Measurements from ENCODE around the gene SIGLEC9. TPM values are rescaled to one million over a fixed set of nuclear protein-coding genes. Genes with fewer than 3 reads are reported as not detected.
"Not testable (repeated sequence)": the region's sequence is repeated elsewhere in the genome, so short reads cannot be mapped to it uniquely, and the experiment has no call there.

The SIGLEC9 gene
- total RNA-seq, 1 experiment from 2014 or later: not detected

DNA sequence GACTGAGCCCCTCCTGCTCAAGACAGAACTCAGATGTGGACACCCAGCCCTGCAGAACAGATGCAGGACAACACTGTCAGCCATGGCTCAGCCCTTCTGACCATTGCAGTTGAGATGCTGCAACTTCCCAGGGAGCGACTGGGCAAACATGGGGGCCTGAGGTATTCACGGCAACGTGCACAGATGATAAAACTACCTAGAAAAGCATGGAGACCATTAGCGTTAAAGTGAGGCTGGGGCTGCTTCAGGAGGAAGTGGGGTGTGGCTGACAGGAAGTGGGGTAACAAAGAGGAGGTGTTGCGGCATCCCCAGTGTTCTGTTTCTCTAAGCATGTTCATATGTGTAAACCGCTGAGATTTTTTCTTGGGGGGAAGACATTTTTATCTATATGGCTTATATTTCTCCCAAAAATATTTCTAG, 1.3 kb upstream of the SIGLEC9 start:
- no peak for DNase-seq (ENCODE audit: low spot score)

DNA sequence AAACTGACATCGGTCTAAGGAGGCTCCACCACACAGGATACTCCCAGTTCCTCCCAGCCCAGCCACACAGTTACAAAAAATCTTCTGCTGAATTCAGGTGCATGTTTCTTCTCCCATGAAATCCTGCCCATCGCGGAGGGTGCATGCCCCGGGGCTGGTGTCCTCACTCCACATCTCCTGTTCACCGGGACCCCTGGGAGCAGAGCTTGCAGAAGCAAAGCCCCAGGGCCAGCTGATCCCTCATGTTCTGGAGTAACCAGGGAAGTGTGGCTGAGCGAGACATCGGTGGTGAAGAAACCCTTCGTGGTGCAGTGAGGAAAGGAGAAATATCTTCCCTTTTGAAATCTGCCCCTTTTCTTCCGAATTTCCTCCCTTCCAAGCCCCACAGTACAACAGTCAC, 904 bp upstream of the SIGLEC9 start:
- DNase-seq (ENCODE audit: low spot score): no peak

DNA sequence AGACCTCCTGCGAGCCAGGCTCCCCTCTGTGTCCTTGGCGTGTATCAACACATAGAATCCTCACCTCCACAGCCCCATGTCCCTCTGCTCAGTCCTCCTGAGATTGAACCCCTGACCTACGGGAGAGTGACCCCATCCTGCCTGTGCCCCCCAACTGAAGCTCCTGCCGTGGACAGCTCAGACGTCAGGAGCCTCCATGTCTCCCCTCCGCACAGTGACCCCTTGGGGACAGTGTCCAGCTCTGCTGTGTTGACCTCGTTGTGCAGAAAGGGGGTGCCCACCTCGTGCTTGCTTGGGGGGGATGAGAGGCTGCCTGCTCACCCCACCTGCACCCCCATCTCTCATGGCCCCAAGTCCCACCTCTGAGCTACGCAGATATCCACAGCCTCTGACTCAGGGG, 490 bp upstream of the SIGLEC9 start:
- no peak for DNase-seq (ENCODE audit: low spot score)

DNA sequence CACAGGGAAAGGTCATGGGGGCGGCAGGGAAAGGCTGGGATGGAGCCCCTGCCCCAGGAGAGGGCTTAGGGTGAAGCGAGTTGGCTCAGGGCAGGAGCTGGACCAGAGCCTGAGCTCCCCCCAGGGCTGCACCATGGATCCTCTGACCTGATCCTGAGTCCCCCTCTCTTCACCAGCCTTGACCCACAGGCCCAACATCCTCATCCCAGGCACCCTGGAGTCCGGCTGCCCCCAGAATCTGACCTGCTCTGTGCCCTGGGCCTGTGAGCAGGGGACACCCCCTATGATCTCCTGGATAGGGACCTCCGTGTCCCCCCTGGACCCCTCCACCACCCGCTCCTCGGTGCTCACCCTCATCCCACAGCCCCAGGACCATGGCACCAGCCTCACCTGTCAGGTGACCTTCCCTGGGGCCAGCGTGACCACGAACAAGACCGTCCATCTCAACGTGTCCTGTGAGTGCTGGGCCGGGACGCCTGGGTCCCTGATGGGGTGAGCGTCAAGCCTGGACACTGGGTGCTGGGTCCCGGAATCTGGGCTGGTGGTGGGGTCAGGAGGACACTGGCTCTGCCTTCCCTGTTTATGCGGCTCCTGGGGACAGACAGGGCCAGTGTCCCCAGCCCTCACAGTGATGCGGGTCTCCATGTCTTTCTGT, 842 bp downstream of the SIGLEC9 start:
- DNase-seq (ENCODE audit: low spot score): no peak

DNA sequence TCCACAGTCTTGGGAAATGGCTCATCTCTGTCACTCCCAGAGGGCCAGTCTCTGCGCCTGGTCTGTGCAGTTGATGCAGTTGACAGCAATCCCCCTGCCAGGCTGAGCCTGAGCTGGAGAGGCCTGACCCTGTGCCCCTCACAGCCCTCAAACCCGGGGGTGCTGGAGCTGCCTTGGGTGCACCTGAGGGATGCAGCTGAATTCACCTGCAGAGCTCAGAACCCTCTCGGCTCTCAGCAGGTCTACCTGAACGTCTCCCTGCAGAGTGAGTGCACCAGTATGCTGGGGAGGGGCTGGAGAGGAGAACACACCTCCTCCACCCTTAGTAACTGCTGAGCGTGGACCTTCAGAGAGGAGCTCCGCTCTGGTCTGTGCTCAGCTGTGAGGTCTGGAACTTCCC, 2.3 kb downstream of the SIGLEC9 start:
- no peak for DNase-seq (ENCODE audit: low spot score)

DNA sequence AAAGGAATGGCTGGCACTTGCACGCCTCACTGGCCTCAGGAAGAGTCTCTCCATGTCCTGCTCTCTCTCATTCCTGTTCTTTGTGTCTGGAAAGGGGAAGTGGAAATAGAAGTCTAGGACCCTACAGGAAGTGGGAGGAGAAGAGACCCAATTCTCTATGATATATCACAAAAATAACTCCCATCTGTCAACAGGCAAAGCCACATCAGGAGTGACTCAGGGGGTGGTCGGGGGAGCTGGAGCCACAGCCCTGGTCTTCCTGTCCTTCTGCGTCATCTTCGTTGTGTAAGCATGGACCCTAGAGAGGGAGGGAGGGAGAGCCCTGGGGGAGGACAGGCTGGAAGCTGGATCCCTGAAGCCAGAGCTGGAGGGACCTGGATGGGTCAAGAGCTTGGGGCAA, 3.0 kb downstream of the SIGLEC9 start:
- peak; percentile 46 for DNase-seq (ENCODE audit: low spot score)

DNA sequence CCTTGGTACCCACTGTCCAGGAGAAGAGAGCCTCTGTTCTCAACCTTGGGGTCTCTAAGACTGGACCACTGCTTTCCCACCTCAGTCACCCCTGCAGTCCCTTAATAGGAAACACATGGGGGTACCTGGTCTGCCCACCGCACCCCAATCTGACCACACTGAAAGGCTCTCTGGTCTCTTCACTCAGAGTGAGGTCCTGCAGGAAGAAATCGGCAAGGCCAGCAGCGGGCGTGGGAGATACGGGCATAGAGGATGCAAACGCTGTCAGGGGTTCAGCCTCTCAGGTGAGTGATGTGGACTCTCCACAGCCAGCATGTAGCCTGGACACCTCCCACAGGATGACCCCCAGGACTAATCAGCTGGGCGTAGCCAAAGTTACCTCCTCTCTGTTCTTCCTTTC, 3.5 kb downstream of the SIGLEC9 start:
- no peak for DNase-seq (ENCODE audit: low spot score)

DNA sequence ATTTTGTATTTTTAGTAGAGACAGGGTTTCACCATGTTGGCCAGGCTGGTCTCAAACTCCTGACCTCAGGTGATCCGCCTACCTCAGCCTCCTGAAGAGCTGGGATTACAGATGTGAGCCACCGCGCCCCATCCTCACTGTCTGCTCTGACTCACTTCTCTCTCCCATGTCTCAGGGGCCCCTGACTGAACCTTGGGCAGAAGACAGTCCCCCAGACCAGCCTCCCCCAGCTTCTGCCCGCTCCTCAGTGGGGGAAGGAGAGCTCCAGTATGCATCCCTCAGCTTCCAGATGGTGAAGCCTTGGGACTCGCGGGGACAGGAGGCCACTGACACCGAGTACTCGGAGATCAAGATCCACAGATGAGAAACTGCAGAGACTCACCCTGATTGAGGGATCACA, 5.0 kb downstream of the SIGLEC9 start:
- DNase-seq (ENCODE audit: low spot score): no peak

DNA sequence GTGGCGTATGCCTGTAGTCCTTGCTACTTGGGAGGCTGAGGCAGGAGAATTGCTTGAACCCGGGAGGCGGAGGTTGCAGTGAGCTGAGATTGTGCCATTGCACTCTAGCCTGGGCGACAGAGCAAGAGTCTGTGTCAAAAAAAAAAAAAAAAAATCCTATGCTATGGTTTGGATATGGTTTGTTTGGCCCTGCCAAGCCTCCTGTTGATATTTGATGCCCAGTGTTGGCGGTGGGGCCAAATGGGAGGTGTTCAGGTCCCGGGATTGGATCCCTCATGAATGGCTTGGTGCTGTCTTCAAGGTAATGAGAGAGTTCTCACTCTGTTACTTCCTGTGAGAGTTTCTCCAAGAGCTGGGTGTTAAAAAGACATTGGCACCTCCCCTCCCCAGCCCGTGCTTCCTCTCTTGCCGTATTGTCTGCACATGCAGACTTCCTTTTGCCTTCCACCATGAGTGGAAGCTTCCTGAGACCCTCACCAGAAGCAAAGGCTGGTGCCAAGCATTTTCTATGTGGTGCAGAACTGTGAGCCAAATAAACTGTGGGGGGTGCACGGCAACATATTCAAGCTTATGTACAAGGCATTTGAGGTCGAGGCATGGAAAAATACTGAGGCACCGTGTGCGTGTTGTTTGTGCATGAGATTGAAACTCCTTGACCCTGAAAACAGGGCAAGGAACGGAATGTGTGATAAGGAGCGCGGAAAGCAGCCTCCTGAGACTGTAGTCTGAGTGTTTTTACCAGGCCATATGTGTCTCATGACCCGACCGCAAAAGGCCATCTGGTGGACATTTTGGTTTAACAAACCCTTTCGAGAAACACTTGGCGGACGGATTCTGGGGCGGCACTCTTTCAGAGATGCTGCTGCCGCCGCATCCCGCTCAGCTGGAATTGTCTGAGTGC, 7.3 kb downstream of the SIGLEC9 start:
- DNase-seq (ENCODE audit: low spot score): peak; percentile 84

DNA sequence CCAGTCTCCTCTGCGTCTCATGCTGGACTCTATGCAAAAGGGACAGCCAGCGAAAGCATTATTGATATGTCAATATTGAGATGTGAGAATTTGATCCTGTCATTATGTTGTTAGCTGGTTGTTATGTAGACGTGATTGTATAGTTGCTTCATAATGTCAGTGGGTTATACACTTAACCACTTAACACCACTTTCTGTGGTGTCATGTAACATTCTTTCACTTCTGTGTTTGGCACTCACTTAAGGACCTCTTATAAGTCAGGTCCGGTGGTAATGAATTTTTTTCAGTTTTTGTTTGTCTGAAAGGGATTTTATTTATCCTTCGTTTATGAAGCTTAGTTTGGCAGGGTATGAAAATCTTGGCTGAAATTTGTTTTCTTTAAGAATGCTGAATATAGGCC, 10.3 kb downstream of the SIGLEC9 start:
- DNase-seq (ENCODE audit: low spot score): no peak

DNA sequence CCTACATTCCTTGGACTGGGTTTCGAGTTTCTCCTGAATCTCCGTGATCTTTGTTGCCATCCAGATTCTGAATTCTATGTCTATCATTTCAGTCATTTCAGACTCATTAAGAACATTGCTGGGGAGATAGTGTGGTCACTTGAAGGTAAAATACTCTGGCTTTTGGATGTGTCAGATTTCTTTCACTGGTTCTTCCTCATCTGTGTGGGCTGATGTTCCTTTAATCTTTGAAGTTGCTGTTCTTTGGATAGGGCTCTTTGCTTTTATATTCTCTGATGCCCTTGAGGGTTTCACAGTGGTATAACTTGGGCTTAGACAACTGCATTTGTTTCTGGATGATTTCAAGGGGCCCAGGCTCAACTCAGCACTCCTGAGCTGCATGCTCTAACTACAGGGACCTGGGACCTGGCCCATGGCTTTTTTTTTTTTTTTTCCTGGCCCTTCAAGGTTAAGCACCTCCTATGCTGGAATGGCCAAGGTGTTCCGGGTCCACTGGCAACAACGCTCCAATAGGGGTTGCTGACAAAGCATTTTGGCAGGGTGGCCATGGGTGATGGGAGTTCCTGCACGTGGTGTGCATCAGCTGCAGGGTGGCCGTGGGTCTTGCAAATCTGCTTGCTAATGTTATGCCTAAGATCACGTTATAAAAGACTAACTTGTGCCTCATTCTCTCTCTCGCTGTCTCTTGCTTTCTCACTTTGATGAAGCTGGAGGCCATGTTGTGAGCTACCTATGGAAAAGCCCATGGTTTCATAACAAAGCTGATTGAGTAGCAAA, 11.5 kb downstream of the SIGLEC9 start:
- no peak for DNase-seq (ENCODE audit: low spot score)

DNA sequence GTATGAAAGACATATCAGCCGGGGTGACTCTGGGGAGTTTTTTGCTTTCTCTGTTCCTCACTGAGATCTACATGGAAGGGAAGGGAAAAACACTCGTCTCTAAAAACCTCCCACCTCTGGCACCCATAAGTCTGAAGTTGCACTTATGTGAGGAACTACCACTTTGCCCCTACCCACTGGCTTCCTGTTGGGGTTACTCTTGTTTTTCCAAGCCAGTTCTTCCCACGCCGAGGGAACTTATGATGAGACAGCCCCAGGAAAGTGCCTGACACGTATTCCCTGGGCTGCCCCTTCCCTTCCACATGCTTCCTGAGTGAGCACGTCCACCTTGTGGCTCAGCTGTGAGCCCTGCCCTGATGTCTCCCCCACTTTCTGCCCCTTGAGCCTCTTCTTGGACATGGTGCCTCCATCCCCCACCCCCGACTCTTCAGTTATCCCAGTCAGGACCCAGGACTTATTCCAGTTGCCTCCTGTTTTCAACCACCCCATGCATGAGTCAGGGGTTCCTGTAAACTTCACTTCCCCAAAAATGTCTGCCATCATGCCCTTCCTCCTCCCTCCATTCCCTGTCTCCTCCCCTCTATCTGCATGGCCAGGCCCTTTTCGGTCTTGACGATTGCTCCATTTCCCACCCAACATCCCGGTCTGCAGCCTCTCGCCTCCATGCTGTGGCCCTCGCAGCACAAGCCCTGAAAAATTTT, 12.3 kb downstream of the SIGLEC9 start:
- no peak for DNase-seq (ENCODE audit: low spot score)

DNA sequence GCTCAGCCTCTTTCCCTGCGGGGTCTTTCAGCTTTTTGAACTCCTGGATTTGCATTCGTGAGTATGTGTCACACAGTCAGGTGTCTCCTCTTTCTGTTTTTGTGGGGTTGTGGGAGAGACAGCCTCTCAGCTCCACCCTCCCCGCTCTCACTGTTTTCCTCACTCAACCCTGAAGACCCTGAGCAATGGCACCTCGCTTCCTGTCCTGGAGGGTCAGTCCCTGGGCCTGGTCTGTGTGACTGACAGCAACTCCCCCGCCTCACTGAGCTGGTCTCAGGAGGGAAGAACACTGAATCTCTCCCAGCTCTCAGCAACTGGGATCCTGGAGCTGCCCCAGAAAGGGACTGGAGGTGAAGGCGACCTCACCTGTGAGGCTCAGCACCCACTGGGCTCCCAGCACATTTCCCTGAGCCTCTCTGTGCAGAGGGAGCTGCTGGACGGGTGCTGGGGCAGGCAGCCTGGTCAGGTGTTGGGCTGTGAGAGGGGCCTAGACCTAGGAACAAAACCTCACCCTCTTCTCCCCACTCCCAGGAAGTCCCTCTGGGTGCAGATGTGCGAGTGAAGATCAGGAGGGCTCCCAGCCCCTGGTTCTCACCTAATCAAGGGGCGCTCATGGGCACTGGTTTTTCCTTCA, 13.2 kb downstream of the SIGLEC9 start:
- DNase-seq (ENCODE audit: low spot score): no peak

DNA sequence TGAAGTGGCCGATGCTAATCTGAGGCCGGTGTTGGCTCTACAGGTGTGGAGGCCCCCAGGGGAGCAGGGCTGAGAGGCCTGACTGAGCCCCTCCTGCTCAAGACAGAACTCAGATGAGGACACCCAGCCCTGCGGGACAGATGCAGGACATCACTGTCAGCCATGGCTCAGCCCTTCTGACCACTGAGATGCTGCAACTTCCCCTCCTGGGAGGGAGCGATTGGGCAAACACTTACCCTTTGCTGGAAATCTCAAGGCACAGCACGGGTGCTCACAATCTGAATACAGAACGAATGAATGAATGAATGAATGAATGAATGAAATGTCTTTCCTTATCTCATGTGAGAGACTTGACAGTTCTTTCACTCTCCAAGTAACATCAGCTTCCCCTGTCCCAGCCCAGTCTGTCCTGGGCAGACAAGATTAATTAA, 13.9 kb downstream of the SIGLEC9 start:
- no peak for DNase-seq (ENCODE audit: low spot score)

DNA sequence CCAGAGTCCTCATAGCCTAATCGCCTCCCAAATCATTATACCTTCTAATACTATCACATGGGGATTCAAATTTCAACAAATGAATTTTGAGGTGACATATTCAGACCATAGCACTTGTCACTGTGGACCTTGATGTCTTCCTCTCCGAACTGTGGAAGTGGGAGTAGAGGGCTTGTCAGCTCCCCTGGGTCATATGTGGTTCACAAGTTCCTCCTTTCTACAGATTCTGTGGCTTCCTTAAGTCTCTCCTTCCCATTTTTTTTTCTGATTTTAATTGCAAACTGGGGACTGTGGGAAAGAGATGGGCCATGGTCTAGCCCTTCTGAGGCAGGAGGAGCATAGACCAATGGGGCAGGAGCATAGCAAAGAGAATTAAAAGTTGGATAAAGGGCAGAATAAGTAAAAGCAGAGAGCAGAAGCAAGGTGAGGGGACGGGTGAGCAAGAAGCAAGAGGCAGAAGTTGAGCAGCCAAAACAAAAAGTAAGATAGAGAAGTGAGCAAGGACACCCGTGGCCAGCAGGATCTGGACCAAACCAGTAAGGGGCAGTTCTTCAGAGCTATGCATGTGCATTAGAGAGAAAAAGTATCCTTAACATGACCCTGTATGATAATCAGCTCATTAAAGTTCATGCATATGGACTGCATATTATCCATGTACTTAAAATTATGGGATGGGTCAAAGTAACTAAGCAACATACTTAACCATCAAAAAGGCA, 14.8 kb downstream of the SIGLEC9 start:
- DNase-seq (ENCODE audit: low spot score): no peak

DNA sequence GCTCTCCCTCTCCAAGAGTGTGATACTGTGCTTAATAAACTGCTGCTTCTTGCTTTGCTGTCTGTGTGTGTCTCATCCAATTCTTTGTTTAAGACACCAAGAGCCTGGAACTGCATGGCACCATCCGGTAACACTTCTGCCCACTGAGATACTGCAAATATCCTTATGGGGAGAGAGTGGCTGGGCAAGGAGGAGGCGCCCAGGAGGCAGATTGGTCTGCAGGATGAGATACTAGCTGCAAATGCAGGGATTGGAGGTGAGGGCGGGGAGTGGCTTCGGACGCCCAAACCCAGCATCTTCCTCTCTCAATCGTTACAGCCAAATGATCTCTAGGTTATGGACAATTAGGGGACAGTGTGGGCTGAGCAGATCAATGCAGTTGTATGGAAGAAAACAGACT, 15.7 kb downstream of the SIGLEC9 start:
- DNase-seq (ENCODE audit: low spot score): no peak

DNA sequence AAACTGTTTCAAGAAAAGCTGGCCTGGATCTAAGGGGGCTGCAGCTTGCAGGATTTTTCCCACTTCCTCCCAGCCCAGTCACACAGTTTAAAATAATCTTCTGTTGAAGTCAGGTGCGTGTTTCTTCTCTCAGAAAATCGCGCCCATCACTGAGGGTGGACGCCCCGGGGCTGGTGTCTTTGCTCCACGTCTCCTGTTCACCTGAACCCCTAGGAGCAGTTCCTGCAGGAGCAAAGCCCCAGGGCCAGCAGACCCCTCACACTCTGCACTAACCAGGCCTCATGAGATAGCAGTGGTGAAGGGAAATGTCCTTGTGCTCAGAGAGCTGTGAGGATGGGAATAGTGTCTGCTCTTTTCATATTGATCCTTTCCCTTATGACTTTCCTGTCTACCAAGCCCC, 16.5 kb downstream of the SIGLEC9 start:
- no peak for DNase-seq (ENCODE audit: low spot score)

DNA sequence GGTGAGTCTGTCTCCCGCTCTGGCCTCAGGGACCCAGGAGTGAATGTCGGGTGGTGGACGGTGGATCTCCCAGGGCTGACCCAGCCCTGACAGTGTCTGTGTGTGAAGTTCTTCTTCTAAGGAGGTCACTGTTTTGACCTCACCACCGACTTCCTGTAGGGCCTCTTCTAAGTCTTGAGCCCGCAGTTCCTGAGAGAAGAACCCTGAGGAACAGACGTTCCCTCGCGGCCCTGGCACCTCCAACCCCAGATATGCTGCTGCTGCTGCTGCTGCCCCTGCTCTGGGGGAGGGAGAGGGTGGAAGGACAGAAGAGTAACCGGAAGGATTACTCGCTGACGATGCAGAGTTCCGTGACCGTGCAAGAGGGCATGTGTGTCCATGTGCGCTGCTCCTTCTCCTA, 17.4 kb downstream of the SIGLEC9 start, which contains the start of gene SIGLEC7:
Gene SIGLEC7, plus strand, starts transcription at position 183 of the 400 bp plus-strand sequence. Its CDS starts 69 bp downstream, at position 252.
- DNase-seq (ENCODE audit: low spot score): no peak

DNA sequence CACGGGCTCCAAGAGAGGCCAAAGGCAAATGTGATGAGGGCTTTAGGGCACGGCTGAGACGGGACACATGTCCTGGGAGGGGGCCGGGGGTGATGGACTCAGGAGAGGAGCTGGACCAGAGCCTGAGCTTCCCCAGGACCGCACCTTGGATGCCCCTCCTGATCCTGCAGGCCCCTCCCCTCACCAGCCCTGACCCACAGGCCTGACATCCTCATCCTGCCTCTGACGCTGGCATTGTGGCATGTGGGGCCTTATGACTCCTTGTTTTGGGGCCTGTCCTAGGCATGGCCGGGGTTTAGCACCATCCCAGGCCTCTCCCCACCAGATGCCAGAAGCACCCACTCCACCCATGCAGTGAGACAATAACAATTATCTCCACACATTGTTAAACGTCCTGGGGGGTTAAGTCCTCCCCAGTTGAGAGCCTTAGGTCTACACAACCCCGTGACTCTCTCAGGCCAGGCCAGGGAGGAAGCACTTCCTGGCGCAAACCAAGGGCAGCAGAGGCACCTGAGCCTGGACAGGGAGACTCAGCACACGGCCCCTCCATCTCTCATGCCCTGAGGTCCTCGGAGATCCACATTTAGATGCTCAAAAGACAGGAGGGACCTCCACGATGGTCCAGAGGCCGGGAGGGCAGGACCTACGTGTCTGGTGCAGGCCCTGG, 18.2 kb downstream of the SIGLEC9 start:
- DNase-seq (ENCODE audit: low spot score): not testable (repeated sequence)

DNA sequence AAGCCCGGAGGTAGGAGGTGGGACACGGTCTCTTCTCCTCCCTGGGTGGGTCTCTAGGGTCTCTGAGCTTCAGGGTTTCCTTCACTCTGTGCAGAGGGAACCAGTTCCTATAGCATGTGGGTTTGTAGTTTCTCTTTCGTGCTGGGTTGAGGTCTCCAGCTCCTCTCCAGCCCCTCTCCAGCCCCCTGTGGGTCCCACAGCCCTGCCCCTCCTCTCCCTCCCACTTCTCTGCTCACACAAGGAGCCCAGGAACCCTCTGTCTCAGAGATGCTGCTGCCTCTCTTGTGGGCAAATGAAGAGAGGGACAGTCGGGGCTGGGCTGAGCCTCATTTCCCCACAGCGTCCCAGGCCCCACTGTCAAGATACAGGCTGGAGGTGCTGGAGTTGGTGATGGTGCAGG, 18.8 kb downstream of the SIGLEC9 start:
- DNase-seq (ENCODE audit: low spot score): no peak

All from H4 (cell line).